IPS-NIHi7 (cell line): ENCODE measurements around the gene PDE4D.
"Not testable (repeated sequence)": the region's sequence is repeated elsewhere in the genome, so short reads cannot be mapped to it uniquely, and the experiment has no call there.

Experiments used
- DNase-seq: peaks from one replicate; pipeline ENCODE4 v3.0.0; 2012; ENCODE audit warnings: mixed read lengths; ENCODE audit errors: extremely low spot score

PDE4D gene

GRCh38 chr5:59768152-59769040 is 125.1 kb downstream of the PDE4D start:
- DNase-seq = peak; percentile 43

GRCh38 chr5:59767681-59768151 is 125.8 kb downstream of the PDE4D start:
- DNase-seq = no peak

GRCh38 chr5:59767211-59767605 is 126.3 kb downstream of the PDE4D start:
- DNase-seq = no peak

- DNase-seq = no peak
Observed at GRCh38 chr5:59766427-59767210, 126.9 kb downstream of the PDE4D start.

- no peak for DNase-seq
Observed at GRCh38 chr5:59765446-59765845, 128.1 kb downstream of the PDE4D start.

GRCh38 chr5:59764361-59764760 is 129.2 kb downstream of the PDE4D start:
- DNase-seq = no peak

GRCh38 chr5:59763541-59763940 is 130.0 kb downstream of the PDE4D start:
- DNase-seq = no peak

- not testable (repeated sequence) for DNase-seq
Observed at GRCh38 chr5:59762232-59762631, 131.3 kb downstream of the PDE4D start.

- DNase-seq = no peak
Observed at GRCh38 chr5:59760785-59761348, 132.7 kb downstream of the PDE4D start.

- DNase-seq = peak; percentile 20
Observed at GRCh38 chr5:59759600-59760351, 133.8 kb downstream of the PDE4D start.

- no peak for DNase-seq
Observed at GRCh38 chr5:59758566-59758965, 135.0 kb downstream of the PDE4D start.

- DNase-seq = peak; percentile 19
Observed at GRCh38 chr5:59757442-59757841, 136.1 kb downstream of the PDE4D start.

- DNase-seq = no peak
Observed at GRCh38 chr5:59756373-59757035, 137.0 kb downstream of the PDE4D start.

- DNase-seq = no peak
Observed at GRCh38 chr5:59755476-59755875, 138.1 kb downstream of the PDE4D start.

- no peak for DNase-seq
Observed at GRCh38 chr5:59753599-59753998, 139.9 kb downstream of the PDE4D start.

- DNase-seq = no peak
Observed at GRCh38 chr5:59749782-59750520, 143.6 kb downstream of the PDE4D start.

GRCh38 chr5:59748036-59748663 is 145.4 kb downstream of the PDE4D start:
- DNase-seq = not testable (repeated sequence)

- DNase-seq = no peak
Observed at GRCh38 chr5:59746241-59746765, 147.2 kb downstream of the PDE4D start.

- no peak for DNase-seq
Observed at GRCh38 chr5:59745415-59745863, 148.1 kb downstream of the PDE4D start.
